HG02642 (cell line): ENCODE measurements around the gene TNIP2.
"Not testable (repeated sequence)": the region's sequence is repeated elsewhere in the genome, so short reads cannot be mapped to it uniquely, and the experiment has no call there.

Source experiments
- ATAC-seq: cut with Tn5 transposase; IDR thresholded peaks from one replicate; pipeline ENCODE4 v1.9.1; 2021; ENCODE audit warnings: mild to moderate bottlenecking; ENCODE audit not compliant: unreplicated experiment, poor library complexity

Gene TNIP2

DNA sequence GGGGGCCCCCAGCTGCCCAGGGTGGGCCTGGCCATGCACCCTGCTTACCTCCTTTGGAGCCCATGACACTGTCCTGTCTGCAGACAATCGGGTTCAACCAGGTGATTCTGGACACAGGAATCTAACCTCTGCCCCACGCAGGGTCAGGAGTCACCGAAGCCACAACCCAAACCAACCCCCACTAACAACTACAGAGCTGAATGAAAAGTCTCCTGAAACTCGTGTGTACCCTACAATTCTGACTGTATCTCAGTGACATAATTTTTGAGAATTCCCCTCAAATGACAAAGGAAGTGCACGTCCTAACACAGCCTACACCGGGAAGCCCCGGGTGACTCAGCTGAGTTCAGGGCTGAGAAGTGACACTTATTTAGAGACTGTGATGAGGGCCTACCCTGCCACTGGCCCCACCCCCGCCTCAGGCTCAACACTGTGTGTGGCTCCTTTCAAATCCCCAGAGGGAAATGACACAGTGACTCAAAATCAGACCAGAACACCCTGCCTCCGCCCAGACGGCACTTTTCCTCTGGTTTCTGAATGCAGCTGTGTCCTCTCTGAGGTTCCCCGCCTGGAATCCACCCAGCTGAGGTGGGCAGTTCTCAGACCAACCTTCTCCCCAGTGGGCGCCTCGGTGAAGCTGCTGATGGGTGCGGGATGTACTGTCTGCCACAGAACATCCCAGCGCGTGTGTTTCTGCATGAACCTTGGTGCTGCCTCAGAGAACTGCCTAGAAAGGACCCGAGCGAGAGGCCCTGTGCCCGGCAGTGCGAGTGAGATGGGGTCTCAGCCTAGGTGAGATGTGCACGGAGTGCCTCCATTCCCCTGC, 9.9 kb downstream of the TNIP2 start:
- peak; percentile 93 for ATAC-seq

DNA sequence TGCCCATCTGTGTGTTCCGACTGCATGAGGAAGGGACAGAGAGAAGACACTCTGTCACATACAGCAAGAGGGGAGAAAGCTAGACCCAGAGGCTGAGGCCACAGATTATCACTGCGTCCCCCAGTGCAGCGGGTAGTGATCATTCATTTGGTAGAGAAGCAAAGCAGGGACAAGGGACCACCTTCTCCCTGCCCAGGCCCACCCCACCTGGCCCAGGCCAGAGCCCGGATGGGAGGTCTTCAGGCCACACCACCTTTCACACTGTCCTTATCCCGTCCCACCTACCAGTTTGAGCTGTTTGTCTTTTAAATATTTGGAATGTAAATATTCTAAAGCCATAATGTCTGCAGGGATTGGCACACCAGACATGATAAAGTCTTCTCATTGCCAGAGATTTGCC, 10.6 kb downstream of the TNIP2 start:
- ATAC-seq, result no peak

DNA sequence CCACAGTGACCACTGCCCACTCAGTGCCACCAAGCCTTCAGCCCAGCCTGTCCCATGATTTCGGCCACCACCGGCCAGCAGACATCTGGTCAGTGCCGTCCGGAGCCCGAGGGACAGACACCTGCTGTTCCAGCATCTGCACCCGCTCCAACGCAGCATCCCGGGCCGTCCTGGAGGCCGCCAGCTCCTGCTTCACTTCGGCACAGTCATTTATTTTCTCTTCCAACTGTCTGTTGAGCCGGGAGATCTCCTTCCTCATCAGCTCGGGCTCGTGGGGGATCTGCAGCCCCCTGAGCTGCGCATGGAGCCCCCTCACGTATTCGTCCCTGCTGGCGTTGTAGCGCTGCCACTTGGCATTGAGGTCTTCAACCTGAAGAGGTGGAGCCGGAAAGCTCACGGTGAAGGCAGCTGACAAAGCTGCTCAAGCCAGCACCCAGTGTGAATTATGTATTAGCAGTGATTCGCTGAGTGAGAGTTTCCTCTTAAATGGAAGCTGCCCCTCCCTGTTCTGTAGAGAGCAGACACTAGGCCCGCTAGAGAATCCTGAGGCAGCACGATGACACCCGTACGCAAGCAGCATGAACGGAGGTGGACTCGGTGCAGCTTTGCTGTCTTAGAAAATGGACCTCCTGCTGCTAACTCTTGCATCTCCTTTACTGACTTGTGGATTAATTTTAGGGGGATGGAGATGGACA, 11.4 kb downstream of the TNIP2 start:
- no peak for ATAC-seq

DNA sequence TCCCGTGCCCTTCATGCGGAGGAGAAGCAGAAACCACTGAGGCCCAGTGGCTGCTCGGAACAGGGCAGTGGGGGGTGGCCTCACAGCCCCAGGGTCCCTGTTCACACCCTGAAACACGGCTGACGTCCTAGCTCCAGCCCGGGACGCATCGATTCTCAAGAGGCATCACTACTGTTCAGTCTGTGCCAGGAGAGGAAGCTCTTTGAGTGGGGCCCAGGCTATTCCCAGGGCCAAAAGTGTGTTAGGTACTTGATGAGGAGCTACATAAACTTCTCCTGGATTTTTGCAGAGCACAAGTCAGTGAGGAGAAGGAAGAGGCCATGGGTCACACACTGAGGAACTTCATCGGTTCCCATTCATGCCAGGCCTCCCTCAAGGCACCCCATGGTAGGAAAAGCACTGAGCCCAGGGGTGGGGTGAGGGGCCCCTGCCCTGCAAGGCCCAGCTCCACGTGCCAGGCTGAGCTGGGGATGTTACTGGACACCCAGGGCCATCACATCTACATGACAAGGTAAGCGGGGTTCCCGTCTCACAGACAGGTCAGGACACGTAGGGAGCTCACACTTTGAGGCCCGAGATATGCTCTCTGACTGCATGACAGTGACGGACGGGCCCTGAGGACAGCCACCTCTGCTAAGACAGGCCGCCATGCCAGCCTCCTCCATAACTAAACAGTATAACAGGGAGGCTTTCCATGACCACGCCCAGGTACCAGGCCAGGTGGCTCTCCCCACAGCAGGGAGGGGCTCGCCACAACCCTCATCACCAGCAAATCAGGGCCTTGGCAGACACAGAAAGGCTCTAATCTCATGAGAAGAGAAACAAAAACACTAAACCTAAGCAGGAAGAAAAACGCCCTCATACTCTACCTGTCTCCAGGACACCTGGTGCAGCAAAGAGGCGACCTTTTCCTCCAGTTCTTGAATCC, 12.4 kb downstream of the TNIP2 start:
- ATAC-seq, result no peak

DNA sequence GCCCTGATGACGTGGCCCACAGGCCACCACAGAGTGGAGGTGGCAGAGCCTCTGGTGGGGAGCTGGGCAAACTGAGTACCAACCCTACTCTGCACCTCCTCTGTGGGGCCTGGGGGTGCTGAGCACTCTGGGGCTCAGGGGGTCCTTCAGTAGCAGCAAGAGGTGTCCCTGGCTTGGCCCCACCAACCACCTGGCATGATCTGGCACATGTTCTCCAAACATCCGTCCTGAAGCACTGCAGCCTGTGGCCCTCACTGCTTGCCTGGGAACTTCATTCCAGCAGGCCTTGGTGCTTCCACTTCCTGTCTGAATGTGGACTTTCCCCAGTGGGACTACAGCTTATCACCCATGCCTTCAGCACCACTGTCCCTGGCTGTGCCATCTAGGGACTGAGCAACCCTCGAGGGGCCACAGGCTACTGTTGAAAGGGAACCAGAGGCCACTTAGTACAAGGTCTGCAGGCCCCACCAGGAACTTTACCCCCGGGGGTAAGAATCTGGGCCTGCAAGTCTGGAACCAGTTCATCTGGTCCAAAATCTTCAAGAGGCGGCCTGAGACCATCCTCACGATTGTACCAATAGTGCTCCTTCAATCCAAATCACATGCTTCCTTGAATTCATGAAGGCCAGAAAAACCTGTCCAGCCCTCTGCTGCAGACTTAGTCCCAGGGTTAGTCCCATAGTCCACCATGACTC, 13.2 kb downstream of the TNIP2 start:
- no peak for ATAC-seq

DNA sequence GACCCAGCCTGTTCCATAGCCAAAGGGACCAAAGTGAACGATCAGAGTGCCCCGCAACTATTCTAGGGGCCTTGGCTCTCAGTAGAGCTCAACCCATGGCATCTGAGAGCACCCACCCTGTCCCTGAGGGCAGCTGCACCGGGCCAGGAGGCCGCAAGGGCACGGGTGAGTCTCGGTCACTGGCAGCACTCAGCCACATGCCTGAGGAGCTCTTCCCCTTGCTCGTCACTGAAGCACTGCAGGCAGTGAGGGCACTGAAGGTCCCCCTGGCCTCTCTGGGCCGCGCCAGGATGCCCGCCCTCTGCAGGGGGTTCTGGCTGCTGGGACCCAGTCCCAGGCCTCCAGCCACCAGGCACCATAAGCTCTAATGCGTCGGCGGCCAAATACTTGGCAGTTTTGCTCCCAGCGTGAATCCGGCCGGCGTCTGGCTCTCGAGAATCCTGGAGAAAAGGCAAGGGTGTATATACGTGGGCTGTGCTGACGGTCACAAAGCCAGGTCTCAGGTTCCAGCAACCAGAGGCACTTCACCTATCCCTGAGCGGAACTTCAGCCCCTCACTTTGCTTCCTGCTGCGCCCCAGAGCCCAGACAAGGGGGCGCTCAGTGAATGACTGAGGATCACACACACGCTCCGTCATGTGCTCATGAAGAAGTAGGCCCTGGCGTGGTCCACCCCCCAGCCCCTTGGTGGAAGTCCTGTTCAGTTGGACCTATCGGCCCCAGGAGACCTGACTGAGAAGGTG, 13.9 kb downstream of the TNIP2 start:
- ATAC-seq, result no peak

DNA sequence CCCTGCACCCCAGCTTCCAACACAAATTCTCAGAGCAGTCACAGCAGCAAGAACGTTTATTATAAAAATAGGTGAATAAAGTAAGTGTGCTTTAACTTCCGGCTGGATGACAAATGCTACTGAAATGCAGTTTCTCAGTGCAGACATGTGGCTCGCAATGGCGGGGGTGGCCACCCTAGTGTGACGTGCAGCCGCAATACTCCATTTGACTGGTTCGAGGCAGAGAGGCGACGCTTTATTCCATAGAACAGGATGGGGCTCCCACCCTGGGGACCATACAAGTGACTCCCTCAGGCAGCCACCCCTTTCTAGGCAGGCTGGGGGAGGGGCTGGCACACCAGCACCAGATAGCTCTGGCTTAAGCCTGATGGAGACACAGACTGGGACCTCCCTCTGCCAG, 14.5 kb downstream of the TNIP2 start:
- ATAC-seq, result no peak

DNA sequence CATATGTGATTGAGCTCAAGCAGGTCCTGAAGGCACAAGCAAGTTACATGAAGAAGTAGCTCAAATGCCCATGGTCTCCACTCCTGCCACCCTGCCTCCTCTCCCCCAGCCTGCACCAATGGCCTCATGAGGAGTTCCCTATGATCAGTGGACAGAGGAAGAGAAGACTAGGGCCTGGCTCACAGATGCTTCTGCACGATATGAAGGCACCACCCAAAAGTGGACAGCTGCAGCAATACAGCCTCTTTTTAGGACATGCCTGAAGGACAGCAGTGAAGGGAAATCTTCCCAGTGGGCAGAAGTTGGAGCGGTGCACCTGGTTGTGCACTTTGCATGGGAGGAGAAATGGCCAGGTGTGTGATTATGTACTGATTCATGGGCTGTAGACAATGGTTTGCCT, 17.8 kb downstream of the TNIP2 start:
- ATAC-seq, result not testable (repeated sequence)

DNA sequence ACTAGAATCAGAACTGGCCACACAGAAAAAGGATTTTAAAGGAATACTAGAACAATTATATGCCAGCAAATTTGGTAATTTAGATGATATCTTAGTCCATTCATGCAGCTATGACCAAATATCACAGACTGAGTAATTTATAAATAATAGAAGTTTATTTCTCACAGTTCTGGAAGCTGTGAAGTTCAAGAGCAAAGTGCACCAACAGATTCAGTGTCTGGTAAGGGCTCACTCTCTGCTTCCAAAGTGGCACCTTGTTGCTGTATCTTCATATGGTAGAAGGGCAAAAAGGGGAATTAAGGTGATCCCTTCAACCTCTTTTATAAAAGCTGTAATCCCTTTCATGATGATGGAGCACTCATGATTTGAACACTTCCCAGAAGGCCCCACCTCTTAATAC, 20.3 kb downstream of the TNIP2 start:
- ATAC-seq, result no peak

DNA sequence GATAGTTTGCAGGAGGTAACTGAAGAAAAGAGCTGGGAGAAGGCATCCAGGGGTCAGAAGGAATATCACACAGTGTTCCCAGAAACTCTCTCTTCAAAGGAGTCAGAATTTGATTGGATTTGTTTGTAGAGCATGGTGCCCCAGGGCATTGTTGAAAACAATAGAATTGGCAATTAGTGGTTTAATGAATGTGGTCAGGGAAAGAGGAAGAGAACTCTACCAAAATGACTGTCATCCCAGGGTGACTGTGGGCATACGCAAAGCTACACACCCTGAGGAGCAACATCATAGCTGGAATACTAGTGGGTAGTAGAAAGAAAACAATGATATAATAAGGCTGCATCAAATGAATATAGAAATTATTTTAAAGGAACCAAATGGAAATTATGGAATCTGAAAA, 21.5 kb downstream of the TNIP2 start:
- ATAC-seq, result no peak

DNA sequence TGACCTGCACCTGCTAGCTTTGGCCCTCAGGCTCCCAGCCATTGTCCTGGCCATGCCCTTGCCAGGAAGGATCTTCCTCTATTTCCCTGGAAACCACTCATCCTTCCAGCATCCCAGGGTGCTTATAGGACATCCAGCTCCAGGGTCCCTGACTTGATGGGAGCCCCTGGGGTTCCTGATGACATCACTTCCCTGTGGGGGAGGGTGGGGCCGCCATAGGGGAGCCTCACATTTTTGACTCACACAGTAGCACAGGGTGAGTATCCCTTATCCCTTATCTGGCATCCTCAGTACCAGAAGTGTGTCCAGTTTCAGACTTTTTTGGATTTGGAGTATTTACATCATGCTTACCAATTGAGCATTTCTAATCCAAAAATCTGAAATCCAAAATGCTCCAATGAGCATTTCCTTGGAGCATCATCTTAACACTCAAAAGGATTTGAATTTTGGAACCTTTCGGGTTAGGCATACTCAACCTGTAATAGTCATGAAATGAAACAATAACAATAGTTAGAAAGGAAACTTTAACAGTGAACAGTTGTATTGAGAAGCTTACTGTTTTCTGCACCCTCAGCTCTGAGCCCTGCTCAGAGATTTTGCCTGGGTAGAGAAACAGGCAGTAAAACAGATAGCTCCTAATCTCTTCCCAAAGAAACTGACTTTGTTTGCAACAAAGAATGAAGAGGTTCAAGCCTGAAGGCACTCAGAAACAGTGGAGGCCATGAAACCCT, 22.1 kb downstream of the TNIP2 start:
- no peak for ATAC-seq

DNA sequence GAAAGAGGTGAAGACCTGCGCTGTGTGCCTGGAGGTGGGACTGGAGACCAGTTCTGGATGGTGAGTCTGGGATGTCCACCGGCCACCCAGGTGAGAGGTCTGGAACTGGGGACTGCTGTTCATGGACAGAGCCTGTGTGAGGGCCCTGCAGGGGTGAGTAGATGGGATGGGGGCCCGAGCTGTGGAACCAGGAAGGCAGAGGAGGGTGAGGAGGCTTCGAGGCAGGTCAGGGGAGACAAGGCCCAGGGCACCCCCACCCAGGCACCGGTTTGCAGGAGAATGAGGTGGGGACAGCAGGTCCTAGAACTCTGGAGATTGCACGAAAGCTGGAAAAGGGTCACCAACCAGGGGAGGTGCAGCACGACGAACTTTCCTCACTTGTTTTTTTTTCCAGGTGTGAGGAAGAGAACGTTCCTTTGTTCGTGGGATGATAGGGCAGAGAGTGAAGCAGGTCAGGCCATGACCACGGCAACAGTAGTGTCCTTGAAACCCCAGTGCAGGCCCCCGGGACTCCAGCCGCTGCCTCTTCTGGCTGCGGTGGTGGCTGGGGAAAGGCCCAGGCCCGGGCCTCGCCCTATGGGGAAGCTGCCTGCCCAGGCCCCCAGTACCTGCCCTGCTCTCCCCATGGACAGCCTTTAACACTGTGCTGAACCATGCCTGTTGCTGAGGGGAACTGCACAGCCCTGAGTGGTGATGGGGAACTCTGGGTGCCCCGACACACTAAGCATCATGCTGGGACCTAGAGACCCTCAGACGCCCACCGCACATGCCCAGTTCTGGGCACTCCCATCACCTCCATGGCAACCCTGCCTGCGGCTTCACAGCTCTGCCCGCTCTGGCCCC, 22.9 kb downstream of the TNIP2 start:
- ATAC-seq, result no peak

DNA sequence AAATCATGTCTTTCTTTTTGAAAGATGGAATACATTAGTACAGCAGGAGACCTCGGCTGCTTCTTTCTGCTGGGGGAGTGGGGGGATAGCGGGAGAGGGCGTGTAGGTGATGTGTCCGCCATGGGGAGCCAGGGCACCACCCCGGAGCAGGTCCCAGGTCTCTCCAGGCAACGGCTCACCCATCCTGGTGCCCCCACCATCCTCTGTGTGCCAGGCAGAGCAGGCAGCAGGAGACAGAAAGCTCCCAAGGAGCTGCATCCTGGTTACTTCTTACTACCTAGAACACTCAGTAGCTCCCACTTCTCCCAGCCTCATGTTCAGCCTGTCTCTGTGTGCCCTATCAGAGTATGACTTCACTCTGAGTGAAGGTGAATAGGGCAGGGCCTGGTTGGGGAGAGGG, 23.6 kb downstream of the TNIP2 start:
- no peak for ATAC-seq

DNA sequence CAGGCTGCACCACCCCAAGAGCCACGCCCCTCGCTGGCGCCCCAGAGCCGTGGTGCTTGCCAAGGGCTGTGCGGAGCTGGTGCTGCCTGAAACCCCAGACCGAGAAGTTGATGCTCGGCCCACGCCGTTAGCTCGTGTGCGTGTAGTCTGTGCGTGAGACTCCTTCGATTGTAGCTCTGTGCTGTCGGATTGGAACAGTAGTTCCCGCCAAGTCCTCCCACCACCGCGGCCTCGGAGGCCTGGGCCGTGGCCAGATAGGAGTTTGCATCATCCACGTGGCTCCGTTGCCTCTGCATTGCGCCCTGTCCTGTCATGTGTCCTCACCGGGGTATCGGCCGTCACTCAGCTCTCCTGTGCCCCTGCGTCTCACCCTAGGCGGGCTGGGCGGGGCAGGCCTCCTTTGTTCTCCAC, 24.2 kb downstream of the TNIP2 start:
- ATAC-seq, result no peak

DNA sequence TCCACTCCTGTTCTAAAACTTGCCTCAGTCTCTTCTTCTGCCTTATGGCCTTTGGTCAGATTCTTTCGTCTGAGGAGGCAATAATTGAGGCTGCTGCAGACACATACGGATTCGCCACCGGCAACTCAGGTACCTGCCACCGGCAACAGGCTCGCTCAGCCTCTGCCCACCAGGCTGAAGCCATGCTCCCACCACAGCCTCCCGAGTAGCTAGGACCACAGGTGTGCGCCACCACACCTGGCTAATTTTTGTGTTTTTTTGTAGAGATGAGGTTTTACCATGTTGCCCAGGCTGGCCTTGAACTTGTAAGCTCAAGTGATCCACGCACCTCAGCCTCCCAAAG, 26.6 kb downstream of the TNIP2 start:
- no peak for ATAC-seq

DNA sequence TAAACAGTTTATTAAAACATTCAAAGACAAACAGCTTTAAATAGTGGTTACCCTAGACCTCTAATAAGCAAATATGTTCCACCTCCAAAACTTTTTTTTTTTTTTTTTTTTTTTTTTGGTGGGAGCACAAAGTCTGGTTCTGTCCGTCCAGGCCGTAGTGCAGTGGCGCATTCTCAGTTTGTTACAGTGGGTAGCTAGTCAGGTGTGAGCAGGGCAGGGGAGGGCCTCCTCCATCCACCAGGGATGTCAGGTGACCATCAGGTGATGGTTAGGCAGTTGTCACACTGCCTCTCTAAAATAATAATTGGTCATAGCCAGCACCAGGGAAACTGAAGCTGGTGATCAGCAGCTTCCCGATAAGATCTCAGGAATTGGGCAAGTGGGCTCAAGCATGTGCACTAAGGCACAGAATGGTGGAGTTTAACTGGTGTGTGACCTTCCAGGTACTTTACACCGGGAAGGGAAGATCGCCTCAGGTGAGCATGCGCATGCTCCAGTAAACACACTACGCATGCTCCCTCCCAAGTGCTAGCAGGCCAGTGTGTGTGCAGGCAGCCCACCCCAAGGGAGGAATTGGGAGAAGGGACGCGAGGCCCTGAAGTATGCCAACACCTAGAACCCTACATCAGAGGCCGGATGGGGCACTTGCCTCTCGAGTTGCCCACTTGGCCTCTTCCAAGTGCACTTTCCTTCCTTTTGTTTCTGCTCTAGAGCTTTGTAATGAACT, 27.2 kb downstream of the TNIP2 start:
- no peak for ATAC-seq

DNA sequence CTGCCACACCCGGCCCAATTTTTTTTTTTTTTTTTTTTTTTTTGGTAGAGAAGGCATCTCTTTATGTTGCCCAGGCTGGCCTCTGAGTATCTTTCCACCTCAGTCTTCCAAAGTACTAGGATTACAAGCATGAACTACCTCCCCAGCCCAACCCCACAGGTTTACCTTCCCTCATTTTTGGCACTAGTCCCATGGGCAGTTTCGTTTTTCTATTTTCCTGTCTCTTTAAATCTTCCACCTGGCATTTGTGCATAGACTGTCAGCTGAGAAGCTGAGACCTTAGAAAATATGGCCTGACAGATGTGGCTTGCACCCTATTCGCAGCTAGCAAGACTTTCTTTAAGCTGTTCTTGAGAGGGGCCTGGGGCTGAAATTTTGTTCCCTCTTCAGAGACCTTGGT, 27.9 kb downstream of the TNIP2 start:
- ATAC-seq, result no peak

DNA sequence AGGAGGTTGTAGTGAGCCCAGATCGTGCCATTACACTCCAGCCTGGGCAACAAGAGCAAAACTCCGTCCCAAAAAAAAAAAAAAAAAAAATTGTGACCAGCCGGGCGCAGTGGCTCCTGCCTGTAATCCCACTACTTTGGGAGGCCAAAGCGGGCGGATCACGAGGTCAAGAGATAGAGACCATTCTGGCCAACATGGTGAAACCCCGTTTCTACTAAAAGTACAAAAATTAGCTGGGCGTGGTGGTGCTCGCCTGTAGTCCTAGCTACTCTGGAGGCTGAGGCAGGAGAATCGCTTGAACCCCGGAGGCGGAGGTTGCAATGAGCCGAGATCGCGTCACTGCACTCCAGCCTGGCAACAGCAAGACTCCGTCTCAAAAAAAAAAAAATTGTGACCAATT, 29.3 kb downstream of the TNIP2 start:
- ATAC-seq, result not testable (repeated sequence)
